GM12891 (cell line): ENCODE results near the gene TMED6.
A peak's percentile ranks its signal among the peaks of the same experiment; 100 is the strongest.

Experiments
- DNase-seq: peaks from one replicate; pipeline ENCODE4 v3.0.0; 2011; ENCODE audit warnings: low spot score; ENCODE audit not compliant: insufficient read length
- FAIRE-seq: peaks from 2 replicates; lab custom pipeline; 2011; peaks lifted over from hg19 to GRCh38; lab: Jason Lieb, UNC
- PAX5 ChIP-seq: IDR thresholded peaks from 2 replicates; pipeline ENCODE4 v1.6.1; 2011; ENCODE audit warnings: low read length, moderate library complexity, mild to moderate bottlenecking; ENCODE audit not compliant: insufficient read depth, severe bottlenecking
- POLR2A ChIP-seq: IDR thresholded peaks from 2 replicates; pipeline ENCODE4 v1.6.1; 2011; ENCODE audit warnings: low read depth, low read length, control low read depth
- POLR2AphosphoS5 ChIP-seq: IDR thresholded peaks from 2 replicates; pipeline ENCODE4 v1.6.1; 2011; ENCODE audit warnings: low read depth, low read length, control low read depth
- POU2F2 ChIP-seq: IDR thresholded peaks from 2 replicates; pipeline ENCODE4 v1.6.1; 2011; ENCODE audit warnings: low read depth, mild to moderate bottlenecking, control low read depth, low read length, moderate library complexity
- SPI1 ChIP-seq: IDR thresholded peaks from 2 replicates; pipeline ENCODE4 v1.6.1; 2011; ENCODE audit warnings: low read depth, low read length, control low read depth
- TAF1 ChIP-seq: IDR thresholded peaks from 2 replicates; pipeline ENCODE4 v1.6.1; 2011; ENCODE audit warnings: low read depth, low read length, control low read depth

Gene TMED6

GRCh38 chr16:69326172-69326873 lies 25.3 kb downstream of the TMED6 start:
- FAIRE-seq (no peak), DNase-seq (no peak)
- TF ChIP-seq PAX5 = no peak
- TF ChIP-seq POLR2A = no peak
- TF ChIP-seq TAF1 = no peak
- no peak for TF ChIP-seq POLR2AphosphoS5
- no peak for TF ChIP-seq SPI1

DNA sequence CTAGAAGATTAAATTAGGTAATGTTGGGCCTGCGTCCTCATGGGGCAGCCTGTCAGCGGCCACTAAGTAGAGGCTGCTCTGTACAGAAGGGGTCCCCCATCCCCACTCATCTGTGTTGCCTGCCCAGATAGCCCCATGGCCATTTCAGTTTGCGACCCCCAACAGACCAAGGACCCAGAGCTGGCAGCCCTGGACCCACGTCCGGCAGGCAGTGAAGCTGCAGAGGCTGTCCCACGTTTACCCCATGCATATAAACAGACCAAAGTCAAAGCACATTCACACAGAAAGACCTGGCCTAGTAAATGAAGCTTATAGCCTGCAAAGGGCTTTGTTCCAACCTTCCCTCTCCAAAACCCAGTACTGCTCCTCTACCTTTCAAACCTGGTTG lies 25.8 kb downstream of the TMED6 start:
- no peak for DNase-seq
- no peak for TF ChIP-seq SPI1
- no peak for TF ChIP-seq POLR2A
- no peak for TF ChIP-seq TAF1
- TF ChIP-seq PAX5 = no peak
- no peak for FAIRE-seq

- FAIRE-seq = no peak
- TF ChIP-seq PAX5 (no peak), POLR2AphosphoS5 (no peak), POLR2A (no peak), TAF1 (no peak), POU2F2 (no peak), SPI1 (no peak)
- DNase-seq = no peak
Measured at GRCh38 chr16:69324585-69325253, 26.9 kb downstream of the TMED6 start.

DNA sequence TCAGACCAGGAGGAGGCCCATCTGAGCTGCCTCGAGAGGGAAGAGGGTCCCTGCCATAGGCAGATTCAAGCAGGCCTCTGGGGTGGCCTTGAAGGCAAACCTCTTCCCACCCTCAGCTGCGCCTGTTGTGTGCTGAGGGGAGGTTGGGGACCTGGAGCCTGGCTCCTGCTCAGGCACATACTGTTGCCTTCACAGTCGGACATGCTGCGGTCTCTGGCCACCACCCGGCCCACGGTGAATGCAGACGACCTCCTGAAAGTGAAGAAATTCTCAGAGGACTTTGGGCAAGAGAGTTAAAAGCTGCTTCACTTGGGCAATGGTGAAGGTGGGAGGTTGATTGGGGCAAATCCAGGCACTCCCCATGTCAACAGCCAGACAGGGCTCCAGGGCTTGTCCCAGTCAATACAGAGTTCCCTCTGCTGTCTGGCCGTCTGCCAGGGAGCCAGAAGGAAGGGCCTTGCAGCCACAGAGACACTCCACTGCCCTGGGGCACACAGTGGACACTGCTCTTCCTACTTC lies 27.5 kb downstream of the TMED6 start:
- DNase-seq (no peak), FAIRE-seq (no peak)
- TF ChIP-seq PAX5 (no peak), POU2F2 (no peak)

DNA sequence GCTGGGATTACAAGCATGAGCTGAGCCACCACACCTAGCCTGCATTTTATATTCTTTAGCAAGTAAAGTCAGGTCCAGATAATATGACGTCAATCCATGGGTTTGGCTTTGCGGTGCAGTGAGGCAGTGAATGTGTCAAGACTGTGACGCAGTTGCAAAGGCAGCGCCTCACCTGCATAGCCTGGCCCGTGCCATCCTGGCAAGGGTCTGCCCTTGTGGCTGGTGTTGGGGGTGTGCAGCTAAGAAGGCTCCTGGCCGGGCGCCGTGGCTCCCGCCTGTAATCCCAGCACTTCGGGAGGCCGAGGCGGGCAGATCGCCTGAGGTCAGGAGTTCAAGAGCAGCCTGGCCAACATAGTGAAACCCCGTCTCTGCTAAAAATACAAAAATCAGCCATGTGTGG lies 28.2 kb downstream of the TMED6 start:
- FAIRE-seq (no peak), DNase-seq (no peak)
- TF ChIP-seq POLR2A = no peak
- no peak for TF ChIP-seq SPI1
- TF ChIP-seq PAX5 = no peak
- no peak for TF ChIP-seq POU2F2
- no peak for TF ChIP-seq TAF1
- TF ChIP-seq POLR2AphosphoS5 = no peak

GRCh38 chr16:69322343-69322742 lies 29.2 kb downstream of the TMED6 start:
- TF ChIP-seq POLR2AphosphoS5 (no peak), POU2F2 (no peak), PAX5 (no peak), POLR2A (no peak), TAF1 (no peak)
- FAIRE-seq (no peak), DNase-seq (no peak)

GRCh38 chr16:69321080-69321479 lies 30.5 kb downstream of the TMED6 start:
- TF ChIP-seq POLR2A (no peak), PAX5 (no peak), POLR2AphosphoS5 (no peak), SPI1 (no peak)
- DNase-seq (no peak), FAIRE-seq (no peak)

DNA sequence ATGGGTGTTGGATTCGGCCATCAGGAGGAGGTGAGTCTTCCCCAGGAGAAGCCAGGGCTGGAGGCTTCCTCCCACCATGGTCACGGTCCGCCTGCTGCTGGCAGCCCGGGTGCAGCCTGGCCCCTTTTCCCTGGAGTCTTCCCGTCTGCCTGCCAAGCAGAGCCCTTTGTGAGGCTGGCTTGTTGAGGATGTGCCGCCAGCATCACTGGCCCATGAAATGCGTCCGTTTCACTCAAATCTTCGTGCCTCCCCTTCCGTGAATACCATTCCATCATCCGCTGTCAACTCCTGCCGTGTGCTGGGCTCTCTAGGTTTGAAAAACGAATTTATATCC lies 30.9 kb downstream of the TMED6 start:
- DNase-seq (no peak), FAIRE-seq (no peak)
- TF ChIP-seq POLR2AphosphoS5 (0 out of 2 replicates have a peak, but pooled peaks have one; percentile 29), PAX5 (no peak), SPI1 (no peak)

GRCh38 chr16:69319826-69320739 lies 31.5 kb downstream of the TMED6 start:
- no peak for DNase-seq
- no peak for FAIRE-seq
- no peak for TF ChIP-seq POLR2A
- no peak for TF ChIP-seq POU2F2
- TF ChIP-seq PAX5 = no peak
- TF ChIP-seq SPI1 = no peak
- no peak for TF ChIP-seq POLR2AphosphoS5
- TF ChIP-seq TAF1 = no peak

DNA sequence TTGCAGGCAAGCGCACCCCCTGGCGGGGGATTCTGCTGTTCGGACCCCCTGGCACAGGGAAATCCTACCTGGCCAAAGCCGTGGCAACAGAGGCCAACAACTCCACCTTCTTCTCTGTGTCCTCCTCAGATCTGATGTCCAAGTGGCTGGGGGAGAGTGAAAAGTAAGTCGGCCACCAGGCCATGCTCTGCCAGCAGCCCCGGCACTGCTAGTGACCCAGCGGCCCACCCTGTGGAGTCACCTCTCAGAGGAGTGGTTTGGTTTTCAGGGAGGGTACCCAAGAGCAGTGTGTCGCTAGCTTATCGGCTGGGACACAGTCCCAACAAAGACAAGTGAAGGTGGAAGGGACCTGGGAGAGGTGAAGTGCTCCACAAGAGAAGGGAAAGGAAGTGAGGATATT lies 32.2 kb downstream of the TMED6 start:
- FAIRE-seq (no peak), DNase-seq (no peak)
- TF ChIP-seq SPI1 = no peak
- no peak for TF ChIP-seq TAF1
- TF ChIP-seq POLR2AphosphoS5 = no peak
- no peak for TF ChIP-seq POU2F2
- no peak for TF ChIP-seq PAX5
- TF ChIP-seq POLR2A = no peak

DNA sequence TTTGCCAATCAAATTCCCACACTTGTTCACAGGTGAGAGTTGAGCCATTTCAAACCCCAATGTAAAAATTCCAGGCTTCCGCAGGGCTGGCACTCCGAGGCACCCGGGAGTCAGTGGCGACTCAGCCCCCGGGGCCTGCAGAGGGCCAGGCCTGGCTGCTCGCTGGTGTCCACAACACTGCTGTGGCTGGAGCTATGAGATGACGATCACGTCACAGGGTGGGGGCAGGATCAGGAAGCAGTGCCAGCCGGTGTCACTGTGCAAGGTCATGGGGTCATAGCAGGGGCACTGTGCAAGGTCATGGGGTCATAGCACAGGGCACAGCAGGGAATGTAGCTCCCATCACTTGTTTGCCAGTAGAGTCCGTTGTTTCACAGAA lies 32.7 kb downstream of the TMED6 start:
- DNase-seq = no peak
- FAIRE-seq = no peak
- no peak for TF ChIP-seq PAX5
- no peak for TF ChIP-seq POLR2A
- TF ChIP-seq TAF1 = no peak
- no peak for TF ChIP-seq SPI1
- no peak for TF ChIP-seq POLR2AphosphoS5
- TF ChIP-seq POU2F2 = no peak
